ENCODE results near the gene KRAS. TPM values are rescaled to one million over a fixed set of nuclear protein-coding genes. Genes with fewer than 3 reads are reported as not detected.

The KRAS gene
- total RNA-seq, 1 donor from 2014 or later: 28.6 TPM

GRCh38 chr12:25256005-25256404 is 5.3 kb upstream of the KRAS start:
- DNase-seq: no peak

DNA sequence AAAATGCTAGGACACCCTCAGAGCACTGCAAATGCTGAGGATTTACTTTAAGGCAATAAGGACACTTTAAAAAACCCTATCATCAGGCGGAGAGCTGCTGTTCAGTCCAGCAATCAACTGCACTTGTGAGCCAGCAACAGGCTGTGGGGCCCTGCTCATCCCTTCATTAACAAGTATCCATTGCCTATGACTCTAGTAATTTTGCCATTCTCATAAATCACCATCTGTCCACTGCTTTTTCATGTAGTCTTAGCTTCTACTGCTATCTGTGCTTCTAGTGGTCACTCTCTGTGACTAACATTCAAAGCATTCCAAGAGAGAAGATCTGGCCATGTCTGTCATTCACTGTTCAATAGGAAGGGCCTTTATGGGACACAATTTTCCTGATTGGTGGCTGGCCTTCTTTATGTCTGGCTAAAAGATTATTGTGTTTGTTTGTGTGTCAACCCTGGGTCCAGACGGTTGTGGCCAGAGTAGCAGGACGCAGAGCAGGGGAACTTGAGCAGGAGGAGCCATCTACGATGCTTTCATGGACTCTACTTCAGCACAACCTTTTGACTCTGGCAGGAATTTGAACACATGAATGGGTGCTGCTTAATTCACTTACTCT is 3.6 kb upstream of the KRAS start:
- Histone ChIP-seq H3K4me3 (no peak overlapping the region), H3K9me3 (no peaks in the 10 kb centered on the region), H3K4me1 (peaks cover 12% of the 10 kb centered on the region), H3K27ac (no peak overlapping the region), H3K36me3 (no peaks in the 10 kb centered on the region), H3K27me3 (ENCODE audit: low read depth) (no peaks in the 10 kb centered on the region)
- intact Hi-C loops (cut with DNase I): no loop called here
- TF ChIP-seq, protein P1, sequence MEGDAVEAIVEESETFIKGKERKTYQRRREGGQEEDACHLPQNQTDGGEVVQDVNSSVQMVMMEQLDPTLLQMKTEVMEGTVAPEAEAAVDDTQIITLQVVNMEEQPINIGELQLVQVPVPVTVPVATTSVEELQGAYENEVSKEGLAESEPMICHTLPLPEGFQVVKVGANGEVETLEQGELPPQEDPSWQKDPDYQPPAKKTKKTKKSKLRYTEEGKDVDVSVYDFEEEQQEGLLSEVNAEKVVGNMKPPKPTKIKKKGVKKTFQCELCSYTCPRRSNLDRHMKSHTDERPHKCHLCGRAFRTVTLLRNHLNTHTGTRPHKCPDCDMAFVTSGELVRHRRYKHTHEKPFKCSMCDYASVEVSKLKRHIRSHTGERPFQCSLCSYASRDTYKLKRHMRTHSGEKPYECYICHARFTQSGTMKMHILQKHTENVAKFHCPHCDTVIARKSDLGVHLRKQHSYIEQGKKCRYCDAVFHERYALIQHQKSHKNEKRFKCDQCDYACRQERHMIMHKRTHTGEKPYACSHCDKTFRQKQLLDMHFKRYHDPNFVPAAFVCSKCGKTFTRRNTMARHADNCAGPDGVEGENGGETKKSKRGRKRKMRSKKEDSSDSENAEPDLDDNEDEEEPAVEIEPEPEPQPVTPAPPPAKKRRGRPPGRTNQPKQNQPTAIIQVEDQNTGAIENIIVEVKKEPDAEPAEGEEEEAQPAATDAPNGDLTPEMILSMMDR (IDR thresholded peaks at IDR 0.05): no peak
- no peak for DNase-seq
- ATAC-seq: no peak

More at GRCh38 chr12:25256005-25256404, 5.3 kb upstream of the KRAS start:
- intact Hi-C loops (cut with DNase I): no loop called here
- no peak overlapping the region for H3K27ac ChIP-seq
- H3K4me1 ChIP-seq: peaks cover 6% of the 10 kb centered on the region
- H3K36me3 ChIP-seq: no peaks in the 10 kb centered on the region
- H3K27me3 ChIP-seq (ENCODE audit: low read depth): no peaks in the 10 kb centered on the region
- TF ChIP-seq, protein P1 (IDR thresholded peaks at IDR 0.05): no peak
- peak in 1 of 2 donors; percentile 43 for ATAC-seq
- H3K4me3 ChIP-seq: no peak overlapping the region
- no peaks in the 10 kb centered on the region for H3K9me3 ChIP-seq

DNA sequence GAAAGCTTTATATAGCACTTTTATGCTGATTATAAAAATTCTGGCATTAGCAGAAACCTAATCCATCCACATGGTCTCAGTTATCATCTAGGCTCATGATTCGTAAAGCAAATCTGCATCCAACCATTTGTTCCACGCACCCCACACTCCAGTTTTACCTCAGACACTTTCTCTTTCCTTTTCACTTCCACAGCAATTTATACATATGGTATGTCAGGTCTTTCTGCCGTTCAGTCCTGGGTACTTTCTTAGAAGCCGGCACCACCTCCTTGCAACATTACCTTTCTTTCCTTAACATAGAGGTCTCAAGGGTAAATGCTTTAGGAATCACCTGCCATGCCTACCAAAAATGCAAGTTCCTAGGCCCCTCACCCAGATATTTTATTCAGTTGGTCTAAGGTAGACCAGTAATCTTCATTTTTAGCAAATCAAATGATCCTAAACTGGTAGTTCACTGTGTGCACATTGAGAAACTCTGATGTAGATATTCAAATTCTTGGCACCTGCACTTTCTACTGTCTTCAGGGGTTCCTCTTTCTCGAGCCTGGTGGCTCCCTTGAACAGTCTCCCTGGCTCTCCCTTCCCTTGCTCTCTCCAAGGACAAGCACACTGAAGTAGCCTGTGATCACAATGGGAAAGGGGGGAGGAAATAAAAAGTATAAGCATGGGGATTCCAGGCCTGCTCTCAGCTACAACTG is 2.8 kb upstream of the KRAS start:
- no peak for ATAC-seq
- intact Hi-C loops (cut with DNase I): no loop called here
- no peak for DNase-seq
- Histone ChIP-seq H3K4me1 (peaks cover 19% of the 10 kb centered on the region), H3K27me3 (ENCODE audit: low read depth) (no peaks in the 10 kb centered on the region), H3K36me3 (no peaks in the 10 kb centered on the region), H3K9me3 (no peaks in the 10 kb centered on the region), H3K4me3 (no peak overlapping the region), H3K27ac (no peak overlapping the region)
- TF ChIP-seq, protein P1 (IDR thresholded peaks at IDR 0.05): no peak

- intact Hi-C loops (cut with DNase I): no loop called here
- no peak overlapping the region for H3K4me3 ChIP-seq
- H3K9me3 ChIP-seq: no peaks in the 10 kb centered on the region
- no peaks in the 10 kb centered on the region for H3K27me3 ChIP-seq (ENCODE audit: low read depth)
- DNase-seq (no peak), ATAC-seq (no peak)
- H3K36me3 ChIP-seq: no peaks in the 10 kb centered on the region
- no peak overlapping the region for H3K27ac ChIP-seq
- H3K4me1 ChIP-seq: peaks cover 19% of the 10 kb centered on the region
- TF ChIP-seq, protein P1 (IDR thresholded peaks at IDR 0.05): no peak
These were observed 2.2 kb upstream of the KRAS start for GRCh38 chr12:25252946-25253345.

- DNase-seq: no peak
- no peaks in the 10 kb centered on the region for H3K27me3 ChIP-seq (ENCODE audit: low read depth)
- intact Hi-C loops (cut with DNase I): no loop called here
- TF ChIP-seq, protein P1 (IDR thresholded peaks at IDR 0.05): no peak
- H3K9me3 ChIP-seq: no peaks in the 10 kb centered on the region
- no peaks in the 10 kb centered on the region for H3K36me3 ChIP-seq
- no peak for ATAC-seq
- peaks cover 19% of the 10 kb centered on the region for H3K4me1 ChIP-seq
- H3K4me3 ChIP-seq: peak overlapping the region; percentile 81
- peak overlapping the region; percentile 95 for H3K27ac ChIP-seq
These were observed 1.0 kb upstream of the KRAS start for GRCh38 chr12:25251769-25252168.

Data from lower lobe of right lung (tissue), 2 donors.